GM03348 (cell line): ENCODE measurements around the gene PRMT2.
"Not testable (repeated sequence)": the region's sequence is repeated elsewhere in the genome, so short reads cannot be mapped to it uniquely, and the experiment has no call there.

ENCODE experiments used
- DNase-seq: peaks from one replicate; pipeline ENCODE4 v3.0.0; 2012; ENCODE audit warnings: low spot score

PRMT2 gene

DNA sequence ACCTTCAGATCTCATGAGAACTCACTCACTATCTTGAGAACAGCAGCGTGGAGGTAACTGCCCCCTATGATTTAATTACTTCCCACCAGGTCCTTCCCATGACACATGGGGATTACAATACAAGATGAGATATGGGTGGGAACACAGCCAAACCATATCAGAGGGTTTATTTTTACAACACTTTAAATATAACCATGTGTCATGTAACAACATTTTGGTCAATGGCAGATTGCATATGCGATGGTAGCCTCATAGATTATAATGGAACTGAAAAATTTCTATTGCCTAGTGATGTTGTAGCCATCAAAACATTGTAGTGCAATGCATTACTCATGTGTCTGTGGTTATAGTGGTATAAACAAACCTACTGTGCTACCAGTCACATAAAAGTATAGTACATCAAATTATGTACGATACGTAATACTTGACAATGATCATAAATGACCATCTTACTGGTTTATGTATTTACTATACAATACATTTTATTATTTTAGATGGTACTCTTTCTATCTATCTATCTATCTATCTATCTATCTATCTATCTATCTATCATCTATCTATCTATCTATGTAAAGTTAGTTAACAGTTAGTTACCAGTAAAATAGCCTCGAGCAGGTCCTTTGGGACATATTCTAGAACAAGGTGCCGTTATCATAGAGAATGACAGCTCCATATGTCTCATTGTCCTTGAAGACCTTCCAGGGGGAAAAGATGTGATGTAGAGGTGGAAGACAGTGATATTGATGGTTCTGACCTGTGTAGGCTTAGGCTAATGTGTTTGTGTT is 18.0 kb upstream of the PRMT2 start:
- no peak for DNase-seq

GRCh38 chr21:46618738-46619379 is 16.6 kb upstream of the PRMT2 start:
- no peak for DNase-seq

- DNase-seq, result no peak
Measured at GRCh38 chr21:46619846-46620245, 15.6 kb upstream of the PRMT2 start.

DNA sequence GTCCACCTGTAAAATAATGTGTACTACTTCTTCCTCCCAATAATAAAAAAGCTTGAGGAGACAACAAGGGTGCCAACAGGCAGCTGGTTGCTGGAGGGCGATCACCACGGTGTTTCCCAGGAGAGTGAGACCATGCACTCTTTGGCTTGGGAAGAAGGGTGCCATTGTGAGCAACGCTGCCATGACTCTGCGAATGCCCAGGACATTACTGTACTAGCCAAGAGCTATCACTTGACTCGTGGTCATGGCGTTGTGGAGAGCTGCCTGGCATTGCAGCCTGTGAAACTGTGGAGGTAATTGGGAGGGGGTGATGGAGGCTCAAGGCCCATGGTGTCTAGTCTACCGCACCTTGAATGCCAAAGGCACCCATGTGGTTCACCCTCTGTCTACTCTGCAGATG is 14.6 kb upstream of the PRMT2 start:
- DNase-seq, result no peak

DNA sequence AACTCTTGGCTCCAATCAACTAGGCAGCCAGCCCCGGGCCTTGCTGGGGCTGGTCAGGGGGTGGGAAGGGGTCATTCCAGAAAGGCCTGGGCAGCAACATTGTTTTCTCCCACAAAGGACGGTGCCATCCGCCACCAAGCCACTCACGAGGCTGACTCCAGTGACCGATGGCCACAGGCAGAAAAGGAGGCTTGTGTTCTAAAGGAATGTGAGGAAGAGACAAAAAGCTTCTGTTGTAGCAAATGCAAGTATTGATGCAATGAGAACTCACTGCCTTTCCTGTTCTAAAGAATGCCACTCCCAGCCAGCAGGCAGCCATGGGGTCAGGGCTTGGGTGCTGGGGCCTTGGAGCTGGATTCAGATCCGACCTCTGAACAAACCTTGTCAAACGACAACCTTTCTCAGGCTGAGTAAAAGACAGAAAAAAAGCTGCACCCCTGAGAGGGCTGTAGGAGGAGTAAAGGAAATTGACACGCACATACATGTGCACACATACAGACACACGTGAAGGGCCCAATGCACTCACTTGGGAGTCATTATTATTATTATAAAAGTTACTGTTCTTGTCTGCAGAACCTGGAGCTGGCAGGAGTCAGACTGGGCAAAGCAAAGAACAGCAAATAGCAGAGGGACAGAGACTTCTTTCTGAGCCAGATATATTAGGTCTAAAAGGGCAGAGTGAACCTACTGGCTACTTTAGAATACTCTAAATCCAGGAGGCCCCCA is 13.9 kb upstream of the PRMT2 start:
- DNase-seq, result no peak

GRCh38 chr21:46622226-46622625 is 13.2 kb upstream of the PRMT2 start:
- no peak for DNase-seq

DNA sequence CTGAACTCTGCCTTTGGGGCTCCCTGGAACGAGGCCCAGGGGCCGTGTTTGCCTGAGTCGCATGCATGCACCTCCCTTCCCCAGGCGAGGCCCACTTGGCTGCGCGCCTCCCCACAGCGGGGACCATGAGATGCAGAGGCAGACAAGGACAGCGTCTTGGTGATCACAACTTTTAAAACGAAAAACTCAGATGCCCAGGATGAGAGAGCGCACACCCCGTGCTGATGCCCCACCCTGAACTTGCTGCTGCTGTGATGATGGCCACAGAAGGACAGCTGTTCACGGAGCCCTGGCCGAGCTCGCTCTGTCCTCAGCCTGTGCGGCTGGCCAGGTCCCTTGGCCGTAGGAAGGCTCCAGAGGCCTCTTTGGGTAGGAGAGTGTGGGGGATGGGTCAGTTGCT is 11.4 kb upstream of the PRMT2 start:
- DNase-seq, result no peak

GRCh38 chr21:46625759-46626158 is 9.7 kb upstream of the PRMT2 start:
- DNase-seq, result no peak

GRCh38 chr21:46626536-46626935 is 8.9 kb upstream of the PRMT2 start:
- no peak for DNase-seq

GRCh38 chr21:46626975-46627501 is 8.4 kb upstream of the PRMT2 start:
- no peak for DNase-seq

- no peak for DNase-seq
Measured at GRCh38 chr21:46627726-46628125, 7.7 kb upstream of the PRMT2 start.

- no peak for DNase-seq
Measured at GRCh38 chr21:46628868-46629267, 6.6 kb upstream of the PRMT2 start.

- not testable (repeated sequence) for DNase-seq
Measured at GRCh38 chr21:46630915-46631314, 4.6 kb upstream of the PRMT2 start.

- no peak for DNase-seq
Measured at GRCh38 chr21:46633566-46633965, 1.9 kb upstream of the PRMT2 start.

- no peak for DNase-seq
Measured at GRCh38 chr21:46634427-46634826, 1.0 kb upstream of the PRMT2 start.

DNA sequence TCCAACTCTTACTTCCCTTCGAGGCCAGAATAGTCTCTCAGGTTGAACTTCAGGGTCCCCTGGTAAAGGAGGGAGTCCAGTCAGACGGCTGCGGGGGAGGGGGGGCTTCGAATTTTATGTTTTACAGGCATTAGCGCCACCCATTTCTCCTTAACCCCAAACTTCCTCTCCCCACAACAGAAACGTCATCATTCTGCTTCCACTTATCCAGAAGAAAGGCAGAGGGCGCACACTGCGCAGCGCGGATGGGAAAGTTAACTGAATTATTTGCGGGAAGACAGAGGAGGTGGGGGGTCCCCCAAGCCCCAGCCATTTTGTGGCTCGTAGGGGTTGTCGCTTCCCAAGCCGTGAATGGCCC is 529 bp upstream of the PRMT2 start:
- peak; percentile 77 for DNase-seq

GRCh38 chr21:46636181-46636512 is 673 bp downstream of the PRMT2 start:
- no peak for DNase-seq

DNA sequence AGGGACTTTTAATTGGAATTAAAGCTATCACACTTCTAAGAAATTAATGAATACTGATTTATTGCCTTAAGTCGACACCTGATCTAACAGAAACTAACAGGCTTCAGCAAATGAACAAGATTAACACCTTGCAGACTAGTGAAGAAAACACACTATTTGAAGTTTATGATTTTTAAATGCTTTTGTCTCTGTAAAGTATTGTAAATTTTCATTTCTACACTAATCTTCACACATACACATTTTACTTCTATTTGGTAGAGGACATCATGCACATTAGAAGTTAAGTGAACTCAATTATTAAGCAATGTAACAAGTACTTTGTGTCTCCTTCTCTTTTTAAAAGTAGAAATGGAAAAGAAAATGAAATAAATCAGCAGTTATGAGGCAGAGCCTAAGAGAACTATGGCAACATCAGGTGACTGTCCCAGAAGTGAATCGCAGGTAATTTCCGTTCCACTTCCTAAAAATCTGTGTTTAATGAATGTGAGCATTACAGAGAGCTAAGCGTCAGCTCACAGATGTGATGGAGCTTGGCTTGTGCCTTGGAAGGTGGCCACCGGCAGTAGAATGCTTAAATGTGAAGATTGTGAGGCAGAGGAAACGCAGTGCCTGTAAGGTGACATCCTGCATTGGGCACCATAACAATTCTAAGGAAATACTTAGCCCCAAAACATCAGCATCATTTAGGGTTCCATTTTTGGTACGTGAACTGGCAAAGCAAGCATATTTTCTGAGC is 1.2 kb downstream of the PRMT2 start:
- DNase-seq, result no peak

DNA sequence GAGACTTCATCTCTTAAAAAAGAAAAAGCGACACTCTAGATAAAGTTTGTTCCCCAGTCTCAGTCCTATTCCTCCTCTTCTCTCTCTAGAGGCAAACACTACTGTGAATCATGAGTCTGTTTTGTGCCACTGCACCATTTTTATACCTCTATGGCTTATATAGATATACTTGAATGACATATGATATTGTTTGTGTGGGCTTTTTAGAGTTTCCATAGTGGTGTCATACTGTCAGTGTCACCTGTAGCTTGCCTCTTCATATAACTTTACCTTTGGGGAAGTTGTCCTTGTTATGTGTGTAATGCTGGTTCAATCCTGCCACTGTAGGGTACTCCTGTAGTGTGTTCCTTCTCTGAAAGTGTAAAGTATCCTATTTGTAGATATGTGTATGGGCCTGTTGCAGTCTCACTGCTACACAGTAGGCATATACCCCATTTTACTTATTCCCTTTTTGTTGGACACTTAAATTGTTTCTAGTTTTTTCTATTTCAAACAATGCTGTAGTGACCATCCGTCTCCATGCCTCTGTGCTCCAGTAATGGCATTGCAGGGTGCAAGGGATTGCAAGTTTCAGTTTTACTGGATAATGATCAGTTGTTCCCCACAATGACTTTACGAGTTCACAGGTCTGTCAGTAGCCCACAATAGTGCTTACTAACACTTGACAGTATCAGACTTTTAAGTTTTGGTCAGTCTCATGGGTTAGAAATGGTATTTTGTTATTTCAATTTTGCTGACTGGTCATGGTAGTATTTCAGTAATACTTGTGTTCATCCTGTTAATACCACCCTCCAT is 2.7 kb downstream of the PRMT2 start:
- no peak for DNase-seq

DNA sequence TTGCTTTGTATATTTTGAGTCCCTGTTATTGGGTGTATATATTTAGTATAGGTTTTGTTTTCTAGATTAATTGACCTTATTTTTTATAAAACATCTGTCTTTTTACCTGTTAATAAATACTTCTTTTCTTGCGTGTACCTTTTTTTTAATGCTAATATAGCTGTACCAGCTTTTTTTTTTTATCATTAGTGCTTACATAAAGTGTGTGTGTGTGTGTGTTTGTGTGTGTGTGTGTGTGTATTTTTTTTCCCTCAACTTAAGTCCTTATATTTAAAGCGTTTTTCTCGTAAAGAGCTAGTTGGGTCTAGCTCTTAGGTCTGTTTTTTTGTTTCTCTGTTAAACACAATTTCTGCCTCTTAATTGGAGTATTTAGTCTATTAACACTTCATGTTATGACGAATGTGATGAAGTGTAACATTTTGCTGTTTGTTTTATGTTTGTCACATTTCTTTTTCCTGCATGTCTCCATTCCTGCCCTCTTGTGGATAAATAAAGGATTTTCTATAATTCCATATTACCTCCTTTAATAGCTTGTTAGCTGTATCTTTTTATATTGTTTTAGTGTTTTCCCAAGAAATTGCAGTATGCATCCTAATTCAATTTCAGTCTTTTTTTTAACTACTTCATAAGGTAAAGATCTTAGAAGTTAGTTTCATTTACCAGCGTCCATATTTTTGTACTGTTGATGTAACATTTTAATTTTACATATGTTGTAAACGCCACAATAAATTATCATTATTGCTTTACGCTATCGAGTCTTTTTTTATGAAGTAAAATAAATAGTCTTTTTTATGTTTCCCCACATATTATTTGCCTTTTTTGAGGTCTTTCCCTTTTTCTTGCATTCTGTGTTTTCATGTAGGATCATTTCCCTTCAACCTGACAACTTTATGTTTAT is 4.3 kb downstream of the PRMT2 start:
- DNase-seq, result peak; percentile 27

DNA sequence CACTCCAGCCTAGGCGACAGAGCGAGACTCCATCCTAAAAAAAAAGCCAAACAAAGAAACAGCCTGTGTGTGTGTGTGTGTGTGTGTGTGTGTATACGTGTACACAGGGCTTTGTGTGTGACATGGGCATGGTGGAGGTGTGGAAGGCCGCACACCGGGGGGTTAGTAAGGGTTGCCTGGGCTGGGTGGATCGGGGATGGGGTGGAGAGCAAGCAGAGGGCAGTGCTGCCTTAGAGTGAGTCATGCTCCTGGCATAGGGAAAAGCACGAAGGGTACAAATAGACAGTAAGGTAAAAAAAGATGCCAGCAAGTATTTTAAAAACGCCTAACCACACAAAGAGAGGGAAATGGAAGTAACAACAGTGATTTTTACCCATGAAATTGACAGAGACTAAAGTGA is 6.2 kb downstream of the PRMT2 start:
- no peak for DNase-seq
